EL (cell line): ENCODE results near the gene ZMIZ2.
A peak's percentile ranks its signal among the peaks of the same experiment; 100 is the strongest.

Source experiments
- DNase-seq: peaks from one replicate; pipeline ENCODE4 v3.0.0-alpha.2; 2016

Gene ZMIZ2

DNA sequence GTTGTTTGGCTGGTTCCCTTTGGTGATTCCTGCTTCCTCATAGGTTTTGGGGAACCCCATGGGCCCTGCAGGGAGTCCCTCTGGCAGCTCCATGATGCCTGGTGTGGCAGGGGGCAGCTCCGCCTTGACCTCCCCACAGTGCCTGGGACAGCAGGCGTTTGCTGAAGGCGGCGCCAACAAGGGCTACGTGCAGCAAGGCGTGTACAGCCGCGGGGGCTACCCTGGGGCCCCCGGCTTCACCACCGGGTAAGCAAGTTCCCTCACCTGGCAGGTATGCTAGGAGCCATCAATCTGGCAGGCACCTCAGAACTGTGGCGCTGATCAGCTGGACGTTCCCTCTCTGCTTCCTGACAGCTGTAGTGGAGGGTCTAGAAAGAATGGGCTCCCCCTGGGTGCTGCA, 8.3 kb downstream of the ZMIZ2 start:
- DNase-seq: no peak

DNA sequence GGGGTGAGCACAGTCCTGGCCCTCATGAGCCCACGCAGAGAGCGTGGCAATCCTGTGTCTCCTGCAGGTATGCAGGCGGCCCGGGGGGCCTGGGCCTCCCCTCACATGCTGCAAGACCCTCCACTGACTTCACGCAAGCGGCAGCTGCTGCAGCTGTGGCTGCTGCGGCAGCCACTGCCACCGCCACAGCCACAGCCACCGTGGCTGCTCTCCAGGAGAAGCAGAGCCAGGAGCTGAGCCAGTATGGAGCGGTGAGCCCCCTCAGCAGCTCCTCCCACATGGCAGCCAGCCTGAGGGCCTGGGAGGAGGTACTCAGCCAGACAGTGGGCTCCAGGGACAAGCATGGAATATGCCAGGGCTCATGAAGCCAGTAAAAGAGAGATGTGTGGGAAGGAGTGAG, 8.7 kb downstream of the ZMIZ2 start:
- DNase-seq: no peak

DNA sequence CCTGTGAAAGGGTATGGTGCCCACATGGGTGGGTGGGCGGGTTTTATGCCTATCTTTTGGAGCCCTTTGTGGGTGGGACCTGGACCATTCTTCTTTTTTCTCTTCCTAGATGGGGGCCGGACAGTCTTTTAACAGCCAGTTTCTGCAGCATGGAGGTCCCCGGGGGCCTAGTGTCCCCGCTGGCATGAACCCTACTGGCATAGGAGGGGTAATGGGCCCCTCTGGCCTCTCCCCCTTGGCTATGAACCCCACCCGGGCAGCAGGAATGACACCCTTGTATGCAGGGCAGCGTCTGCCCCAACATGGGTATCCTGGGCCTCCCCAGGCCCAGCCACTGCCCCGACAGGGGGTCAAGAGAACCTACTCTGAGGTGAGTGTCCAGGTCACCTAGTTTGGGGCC, 9.1 kb downstream of the ZMIZ2 start:
- DNase-seq: no peak

DNA sequence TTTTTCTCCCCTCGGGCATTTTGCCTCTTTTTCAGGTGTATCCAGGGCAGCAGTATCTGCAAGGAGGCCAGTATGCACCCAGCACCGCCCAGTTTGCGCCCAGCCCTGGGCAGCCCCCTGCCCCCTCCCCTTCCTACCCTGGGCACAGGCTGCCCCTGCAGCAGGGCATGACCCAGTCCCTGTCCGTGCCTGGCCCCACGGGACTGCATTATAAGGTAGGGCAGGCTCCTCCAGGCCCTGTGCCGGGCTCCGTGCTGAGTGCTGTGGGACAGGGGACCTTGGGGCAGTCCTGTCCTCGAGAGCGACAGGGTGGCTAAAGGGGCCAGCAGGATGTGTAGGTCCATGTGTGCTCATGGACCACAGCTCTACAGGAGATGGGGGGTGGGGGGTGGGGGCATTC, 10.6 kb downstream of the ZMIZ2 start:
- no peak for DNase-seq

DNA sequence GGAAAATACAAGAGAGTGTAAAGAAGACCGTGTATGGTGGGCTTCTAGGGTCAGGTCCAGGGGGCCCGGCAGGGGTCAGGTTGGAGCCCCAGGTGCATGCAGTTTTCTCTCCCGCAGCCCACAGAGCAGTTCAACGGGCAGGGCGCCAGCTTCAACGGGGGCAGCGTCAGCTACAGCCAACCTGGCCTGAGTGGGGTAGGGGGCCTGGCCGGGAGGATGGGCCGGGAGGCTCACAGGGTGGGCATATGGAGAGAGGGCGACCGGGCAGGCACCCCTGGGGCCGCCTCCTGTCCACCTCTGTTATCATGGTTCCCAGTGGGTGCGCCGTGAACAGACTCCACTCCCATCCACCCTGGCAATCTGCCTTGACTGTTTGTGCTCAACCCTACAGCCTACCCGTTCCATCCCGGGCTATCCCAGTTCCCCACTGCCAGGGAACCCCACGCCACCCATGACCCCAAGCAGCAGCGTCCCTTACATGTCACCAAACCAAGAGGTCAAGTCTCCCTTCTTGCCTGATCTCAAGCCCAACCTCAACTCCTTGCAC, 11.5 kb downstream of the ZMIZ2 start:
- DNase-seq: no peak

DNA sequence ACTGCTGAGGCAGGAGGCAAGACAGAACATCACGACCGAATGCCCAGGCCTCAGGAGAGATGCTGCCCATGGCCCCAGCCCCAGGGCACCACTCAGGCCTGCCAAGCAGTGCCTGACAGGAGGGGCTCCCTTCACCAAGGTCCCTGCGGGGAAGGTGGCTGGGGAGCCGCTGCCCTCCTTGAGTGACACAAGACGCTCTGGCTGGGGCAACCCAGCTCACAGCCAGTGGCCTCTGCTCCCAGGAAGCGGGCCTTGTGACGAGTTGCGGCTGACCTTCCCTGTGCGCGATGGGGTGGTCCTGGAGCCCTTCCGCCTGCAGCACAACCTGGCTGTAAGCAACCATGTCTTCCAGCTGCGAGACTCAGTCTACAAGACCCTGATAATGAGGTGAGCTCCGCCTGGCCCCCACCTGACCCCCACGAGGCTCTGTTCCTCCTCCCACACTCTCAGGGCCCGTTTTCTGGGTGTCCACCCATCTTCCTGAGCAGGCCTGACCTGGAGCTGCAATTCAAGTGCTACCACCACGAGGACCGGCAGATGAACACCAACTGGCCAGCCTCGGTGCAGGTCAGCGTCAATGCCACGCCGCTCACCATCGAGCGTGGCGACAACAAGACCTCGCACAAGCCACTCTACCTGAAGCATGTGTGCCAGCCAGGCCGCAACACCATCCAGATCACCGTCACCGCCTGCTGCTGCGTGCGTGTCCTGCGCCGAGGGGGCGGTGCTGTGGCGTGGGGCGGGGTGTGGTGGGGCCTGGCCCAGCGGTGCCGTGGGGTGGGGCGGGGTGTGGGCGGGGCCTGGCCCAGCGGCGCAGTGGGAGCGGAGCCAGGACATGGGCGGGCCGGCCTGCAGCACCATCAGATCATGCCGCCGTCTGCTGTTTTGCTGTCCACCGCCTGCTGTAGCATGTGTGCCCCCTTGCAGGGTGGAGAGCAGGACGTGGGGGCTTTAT, 12.8 kb downstream of the ZMIZ2 start:
- DNase-seq: no peak

DNA sequence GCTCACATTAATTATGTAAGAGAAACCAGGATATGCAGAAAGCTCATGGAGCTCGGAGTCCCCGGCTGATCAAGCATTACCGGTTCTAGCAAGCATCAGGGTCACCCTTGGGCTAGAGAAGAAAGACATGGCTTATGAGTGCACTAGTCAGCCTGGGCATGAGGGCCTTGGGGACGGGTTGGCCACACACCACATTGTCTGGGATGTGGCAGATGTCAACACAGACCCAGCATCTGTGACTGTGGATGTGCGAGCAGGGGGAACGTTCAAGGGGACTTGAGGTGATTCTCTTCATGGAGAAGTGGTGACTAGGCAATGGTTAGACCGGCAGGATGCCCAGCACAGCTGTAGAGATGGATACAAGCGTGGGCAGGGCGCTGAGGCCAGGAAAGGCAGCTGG, 13.7 kb downstream of the ZMIZ2 start:
- no peak for DNase-seq

DNA sequence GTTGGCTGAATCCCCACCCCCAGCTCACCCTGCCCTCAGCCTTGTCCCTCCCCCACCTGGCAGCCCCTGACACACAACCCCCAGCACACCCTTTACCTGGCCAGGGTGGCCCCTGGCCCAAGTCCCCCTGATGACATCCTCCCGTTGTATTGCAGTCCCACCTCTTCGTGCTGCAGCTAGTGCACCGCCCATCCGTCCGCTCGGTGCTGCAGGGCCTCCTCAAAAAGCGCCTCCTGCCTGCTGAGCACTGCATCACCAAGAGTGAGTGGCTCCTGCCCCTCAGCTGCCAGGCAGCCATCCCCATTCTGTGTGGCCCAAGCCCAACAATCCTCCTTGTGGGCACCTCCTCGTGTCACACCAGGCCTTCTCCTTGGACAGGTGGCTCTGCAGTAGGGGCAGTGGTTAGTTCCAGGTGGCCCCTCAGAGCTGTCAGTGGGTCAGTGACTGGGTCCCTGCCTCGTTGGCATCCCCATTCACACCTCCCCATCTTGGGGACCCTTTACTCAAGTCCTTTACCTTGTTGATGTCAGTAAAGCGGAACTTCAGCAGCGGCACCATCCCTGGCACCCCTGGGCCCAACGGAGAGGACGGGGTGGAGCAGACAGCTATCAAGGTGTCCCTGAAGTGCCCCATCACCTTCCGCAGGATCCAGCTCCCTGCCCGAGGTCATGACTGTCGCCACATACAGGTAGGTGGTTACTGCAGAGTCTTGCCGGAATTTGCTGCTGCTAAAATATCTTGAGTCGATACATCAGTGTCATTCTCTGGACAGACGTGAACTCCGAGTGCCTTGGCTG, 14.3 kb downstream of the ZMIZ2 start:
- DNase-seq: no peak

DNA sequence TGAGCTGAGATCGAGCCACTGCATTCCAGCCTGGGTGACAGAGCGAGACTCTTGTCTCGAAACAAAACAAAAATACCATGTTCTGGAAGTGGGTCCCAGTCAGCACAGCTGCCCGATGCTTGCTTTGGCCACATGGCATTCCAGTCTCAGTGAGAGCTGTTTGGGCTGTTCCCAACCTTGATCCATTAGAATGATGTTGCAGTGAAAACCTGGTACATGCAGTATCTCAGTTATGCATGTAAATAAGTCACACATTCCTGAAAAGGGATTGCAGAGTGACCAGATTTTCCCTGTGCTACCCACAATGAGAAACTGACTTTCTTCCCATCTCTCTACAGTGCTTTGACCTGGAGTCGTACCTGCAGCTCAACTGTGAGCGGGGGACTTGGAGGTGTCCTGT, 15.4 kb downstream of the ZMIZ2 start:
- no peak for DNase-seq

DNA sequence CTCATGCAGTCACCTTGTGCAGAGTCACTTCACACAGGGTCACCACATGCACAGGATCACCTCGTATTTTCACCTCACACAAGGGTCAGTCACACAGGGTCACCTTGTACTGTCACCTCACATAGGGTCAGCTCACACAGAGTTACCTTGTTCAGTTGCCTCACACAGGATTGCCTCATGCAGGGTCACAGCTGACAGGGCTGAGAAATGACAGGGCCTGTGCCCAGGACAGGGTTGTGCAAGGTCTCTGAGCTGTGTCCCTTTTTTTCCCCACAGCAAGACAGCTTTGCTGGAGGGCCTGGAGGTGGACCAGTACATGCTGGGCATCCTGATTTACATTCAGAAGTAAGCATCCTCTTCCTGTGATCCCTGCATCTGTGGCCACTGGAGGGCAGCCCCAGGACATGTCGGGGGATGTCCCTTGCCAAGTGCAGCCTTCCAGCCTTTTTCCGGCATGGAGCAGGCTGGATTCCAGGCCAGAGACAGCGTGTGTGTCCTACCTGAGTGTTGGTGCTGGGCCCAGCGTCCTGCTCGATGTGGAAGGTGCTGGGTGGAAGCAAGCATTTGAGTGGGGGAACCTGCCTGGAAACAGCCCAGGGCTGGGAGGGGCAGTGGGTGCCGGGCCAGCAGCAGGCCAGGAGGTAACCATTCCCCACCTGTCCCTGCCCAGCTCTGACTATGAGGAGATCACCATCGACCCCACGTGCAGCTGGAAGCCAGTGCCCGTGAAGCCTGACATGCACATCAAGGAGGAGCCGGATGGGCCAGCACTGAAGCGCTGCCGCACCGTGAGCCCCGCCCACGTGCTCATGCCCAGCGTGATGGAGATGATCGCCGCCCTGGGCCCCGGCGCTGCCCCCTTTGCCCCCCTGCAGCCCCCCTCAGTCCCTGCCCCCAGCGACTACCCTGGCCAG, 16.3 kb downstream of the ZMIZ2 start:
- no peak for DNase-seq

DNA sequence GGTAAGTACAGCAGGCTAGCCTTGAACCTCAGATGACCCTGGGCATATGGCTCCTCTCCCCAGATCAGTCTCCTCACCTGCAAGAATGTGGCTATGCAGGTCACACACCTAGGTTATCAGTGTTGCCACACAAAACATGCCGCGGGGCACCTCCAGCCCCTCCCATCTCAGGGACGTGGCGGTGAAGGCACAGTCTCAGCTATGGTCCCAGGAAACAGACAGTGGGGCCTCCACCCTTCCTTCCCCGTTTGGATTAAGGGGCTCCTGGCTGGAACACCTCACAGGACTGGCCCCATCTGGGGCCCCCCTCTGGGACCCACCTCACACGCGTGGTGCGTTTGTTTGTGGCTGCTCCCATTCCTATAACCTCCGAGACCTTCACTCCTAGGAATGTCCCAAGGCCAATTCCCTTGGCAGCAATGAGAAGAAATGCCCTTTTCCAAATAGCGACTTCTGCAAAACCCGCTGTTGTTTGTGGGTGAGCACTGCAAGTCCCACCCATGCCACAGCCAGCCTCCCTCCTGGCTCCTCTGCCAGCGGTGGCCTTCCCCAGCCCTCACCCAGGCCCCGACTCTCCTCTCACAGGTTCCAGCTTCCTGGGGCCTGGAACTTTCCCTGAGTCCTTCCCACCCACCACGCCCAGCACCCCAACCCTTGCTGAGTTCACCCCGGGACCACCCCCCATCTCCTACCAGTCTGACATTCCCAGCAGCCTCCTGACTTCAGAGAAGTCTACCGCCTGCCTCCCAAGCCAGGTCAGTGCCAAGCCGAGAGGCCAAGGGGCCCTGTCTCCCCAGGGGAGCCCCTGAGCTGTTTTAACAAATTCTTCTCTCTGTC, 17.1 kb downstream of the ZMIZ2 start:
- no peak for DNase-seq

DNA sequence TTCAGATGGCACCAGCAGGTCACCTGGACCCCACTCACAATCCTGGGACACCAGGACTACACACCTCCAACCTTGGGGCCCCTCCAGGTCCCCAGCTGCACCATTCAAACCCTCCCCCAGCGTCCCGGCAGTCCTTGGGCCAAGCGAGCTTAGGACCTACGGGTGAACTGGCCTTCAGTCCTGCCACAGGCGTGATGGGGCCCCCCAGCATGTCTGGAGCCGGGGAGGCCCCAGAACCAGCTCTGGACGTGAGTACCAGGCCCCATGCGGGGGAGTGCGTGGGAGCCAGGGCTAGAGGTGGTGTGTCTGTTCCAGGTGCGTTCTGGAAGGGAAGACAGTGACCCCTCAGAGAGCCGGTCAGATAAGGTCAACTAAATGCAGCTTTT, 17.8 kb downstream of the ZMIZ2 start:
- DNase-seq: no peak

DNA sequence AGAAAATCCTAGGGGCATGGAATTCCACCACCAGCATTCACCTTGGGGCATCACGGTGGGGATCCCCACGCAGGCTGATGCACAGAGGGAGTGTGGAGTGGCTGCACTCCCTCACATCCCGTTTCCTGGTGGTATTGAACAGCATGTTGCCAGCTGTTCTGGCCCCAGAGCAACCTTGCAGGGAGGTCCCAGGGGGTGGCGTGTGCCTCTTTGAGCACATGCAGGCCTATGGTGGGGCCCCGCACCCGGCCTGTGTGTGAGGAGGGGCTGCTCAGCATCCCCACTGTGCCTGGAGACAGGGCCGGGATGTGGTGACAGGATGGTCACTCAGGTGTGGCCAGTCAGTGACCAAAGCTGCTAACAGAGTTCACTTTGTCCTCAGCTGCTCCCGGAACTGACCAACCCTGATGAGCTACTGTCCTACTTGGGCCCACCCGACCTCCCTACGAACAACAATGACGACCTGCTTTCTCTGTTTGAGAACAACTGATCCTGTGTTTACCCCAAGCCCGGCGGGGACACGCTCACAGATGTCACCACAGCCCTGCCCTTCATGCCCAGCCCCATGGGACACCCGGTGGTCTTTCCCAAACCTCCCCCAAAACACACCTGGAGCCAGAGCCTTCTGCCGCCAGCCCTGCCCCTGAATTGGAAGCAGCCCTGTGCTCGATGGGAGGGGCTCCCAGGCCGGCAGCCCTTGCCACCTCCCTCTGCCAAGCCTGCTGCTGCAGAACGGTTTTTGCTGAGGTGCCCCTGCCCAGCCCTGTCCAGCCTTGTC, 18.7 kb downstream of the ZMIZ2 start:
- no peak for DNase-seq

DNA sequence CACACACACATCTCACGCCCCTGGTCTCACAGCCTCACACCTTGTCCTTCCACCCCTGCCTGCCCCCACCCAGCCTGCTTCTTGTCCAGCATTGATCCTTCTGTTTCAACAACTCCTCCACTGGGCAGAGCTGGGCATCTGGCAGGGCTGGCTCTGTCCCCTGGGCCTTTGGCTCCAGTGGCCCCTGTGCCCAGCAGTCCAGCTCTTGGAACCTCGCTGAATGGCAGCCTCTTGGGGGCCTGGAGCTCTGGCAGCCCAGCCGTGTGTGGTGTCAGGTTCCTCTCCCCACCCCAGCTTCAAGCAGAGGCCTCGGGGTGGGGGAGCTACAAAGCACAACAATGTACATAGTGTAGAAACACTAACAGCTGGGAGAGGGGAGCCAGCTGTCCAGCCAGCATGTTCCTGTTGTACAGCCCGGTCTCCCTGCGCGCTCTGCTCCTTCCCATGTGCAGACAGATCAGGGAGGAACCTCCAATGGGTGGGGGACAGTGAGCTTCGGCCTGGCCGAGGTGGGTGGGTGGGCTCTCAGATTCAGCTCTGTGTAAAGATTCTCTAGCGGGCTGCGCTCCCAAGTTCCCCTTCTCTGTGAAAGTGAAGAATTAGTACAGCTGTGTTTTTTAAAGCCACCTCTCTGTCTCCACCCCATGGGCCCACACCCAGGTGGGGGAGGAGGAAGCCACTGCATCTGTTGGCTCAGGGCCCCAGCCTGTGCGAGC, 19.4 kb downstream of the ZMIZ2 start:
- DNase-seq: no peak

DNA sequence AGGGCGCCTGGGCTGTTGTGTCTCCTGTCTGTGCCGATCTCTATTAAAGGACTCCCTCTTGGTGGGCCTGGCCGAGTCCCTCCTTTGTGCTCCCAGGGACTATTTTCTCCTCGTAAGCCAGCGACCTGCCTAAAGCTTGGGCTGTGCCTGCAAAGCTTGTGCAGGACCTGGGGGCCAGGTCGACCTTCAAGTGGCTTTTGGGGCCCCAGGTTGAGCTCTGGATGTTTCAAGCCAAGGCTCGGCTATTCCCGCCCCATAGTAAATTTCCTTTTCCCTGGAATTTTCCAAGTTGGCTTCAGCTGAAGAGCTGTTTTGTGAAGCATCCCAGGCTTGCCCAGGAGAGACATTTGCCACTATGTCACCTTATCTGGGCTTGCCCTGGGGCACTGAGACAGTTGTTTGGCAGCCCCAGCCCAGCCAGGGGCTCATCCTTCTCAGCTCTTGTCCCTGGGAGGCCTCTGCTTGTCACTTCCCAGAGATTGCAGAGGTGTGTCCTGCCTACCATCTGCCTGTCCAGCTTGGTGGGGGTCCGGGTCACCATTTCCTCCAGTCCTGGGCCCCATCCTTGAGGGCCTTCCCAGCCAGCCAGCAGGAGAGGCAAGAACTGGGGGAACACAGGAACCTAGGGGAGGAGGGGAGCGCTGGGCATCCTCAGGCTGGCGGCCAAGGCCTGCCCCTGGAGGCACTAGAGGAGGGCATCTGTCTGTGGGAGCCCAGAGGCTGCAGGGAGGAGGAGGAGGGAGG, 20.2 kb downstream of the ZMIZ2 start:
- no peak for DNase-seq

DNA sequence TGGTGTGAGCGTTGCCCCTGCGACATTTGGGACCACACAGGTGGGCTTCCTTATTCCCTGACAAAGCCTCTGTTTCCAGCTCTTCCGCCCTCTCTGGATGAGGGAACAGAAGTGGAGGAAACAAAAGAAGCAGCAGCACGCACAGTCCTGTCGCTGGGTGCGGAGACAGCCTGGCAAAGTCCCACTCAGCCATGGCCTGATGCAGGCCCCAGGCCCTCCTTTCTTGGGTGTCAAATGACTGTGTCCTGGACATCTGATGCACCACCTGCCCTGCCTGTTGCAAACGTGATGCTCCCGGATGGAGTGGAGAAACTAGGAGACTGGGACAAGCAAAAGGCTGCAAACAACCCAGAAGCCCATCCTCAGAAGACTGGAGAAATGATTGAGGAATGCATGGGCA, 20.7 kb downstream of the ZMIZ2 start:
- no peak for DNase-seq

DNA sequence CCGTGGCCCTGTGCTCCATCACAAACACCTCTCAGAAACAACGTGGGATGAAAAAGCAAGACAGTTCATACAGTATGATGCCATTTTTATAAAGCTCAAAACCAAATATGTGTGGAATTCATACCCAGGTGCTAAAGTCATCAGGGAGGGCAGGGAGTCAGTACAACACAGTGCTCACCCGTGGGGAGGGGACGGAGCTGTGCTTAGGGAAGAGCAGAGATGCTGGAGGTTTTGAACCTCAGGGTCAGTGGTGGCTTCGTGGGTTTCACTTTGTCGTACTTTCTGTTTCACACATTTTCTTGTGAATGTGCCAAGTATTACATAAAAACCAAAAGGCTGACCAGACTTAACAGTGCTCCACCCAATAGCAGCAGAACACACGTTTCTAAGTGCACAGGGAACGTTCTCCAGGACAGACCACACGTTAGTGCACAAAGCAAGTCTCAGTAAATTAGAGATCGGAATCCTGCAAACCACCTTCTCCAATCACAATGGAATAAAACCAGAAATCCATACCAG, 21.2 kb downstream of the ZMIZ2 start:
- DNase-seq: peak; percentile 69

DNA sequence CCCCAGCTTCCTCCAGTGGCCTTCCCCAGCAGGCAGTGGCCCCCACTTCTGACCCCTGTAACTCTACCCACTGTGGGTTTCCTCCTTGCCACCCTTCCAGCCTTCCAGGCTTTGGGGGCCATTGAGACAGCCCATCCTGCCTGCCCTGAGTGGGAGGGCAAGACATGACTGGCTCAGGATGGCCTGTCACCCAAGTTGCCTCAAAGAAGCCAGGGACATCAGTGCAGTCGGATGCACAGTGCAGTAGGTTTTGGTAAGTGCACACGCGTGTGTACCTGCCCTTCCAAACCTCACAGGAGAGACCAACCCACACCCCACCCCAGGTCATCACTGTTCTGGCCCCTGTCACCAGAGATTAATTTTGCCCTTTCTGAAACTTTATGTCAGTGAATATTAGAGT, 22.7 kb downstream of the ZMIZ2 start:
- DNase-seq: no peak

DNA sequence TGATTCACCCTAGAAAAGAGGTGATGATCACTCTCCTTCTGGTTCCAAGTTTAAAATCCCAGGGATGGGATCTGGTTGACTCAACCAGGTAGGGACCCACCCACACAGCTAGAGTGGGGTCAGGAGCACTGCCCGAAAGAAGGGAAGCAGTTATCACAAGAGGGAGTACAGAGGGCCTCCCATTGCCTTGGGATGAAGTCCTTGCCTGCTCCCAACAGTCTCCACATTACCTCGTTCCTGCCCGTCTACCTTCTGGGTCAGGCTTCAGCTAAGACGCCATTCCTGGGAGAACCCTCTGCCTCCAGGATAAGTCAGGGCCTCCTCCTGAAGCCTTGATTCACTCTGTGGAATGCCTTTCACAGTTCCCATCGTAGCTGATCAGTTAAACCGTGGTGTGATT, 23.8 kb downstream of the ZMIZ2 start:
- DNase-seq: no peak
